ENCODE results near the gene AMBP.
A peak's percentile ranks its signal among the peaks of the same experiment; 100 is the strongest.

The AMBP gene

DNA sequence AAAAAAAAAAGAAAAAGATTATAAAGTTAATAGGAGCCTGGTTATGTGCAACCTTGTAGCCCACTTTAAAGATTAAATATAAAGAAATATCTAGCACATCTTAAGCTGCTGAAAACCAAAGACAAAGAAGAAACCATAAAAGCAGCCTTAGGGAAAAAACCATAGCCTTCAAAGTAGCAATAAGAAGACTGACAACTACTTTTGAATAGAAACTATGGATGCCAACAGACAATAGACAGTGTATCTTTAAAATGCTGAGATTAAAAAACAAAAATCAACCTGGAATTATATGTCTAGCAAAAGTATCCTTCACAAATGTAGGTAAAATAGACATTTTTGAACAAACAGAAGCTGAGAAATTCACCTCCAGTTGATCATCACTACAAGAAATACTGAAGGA is 24.4 kb upstream of the AMBP start:
- DNase-seq (ENCODE audit: low read depth) = no peak
- no peak overlapping the region for H3K4me3 ChIP-seq (ENCODE audit: control insufficient read depth, low read depth, low read length)
- TF ChIP-seq, protein P1, sequence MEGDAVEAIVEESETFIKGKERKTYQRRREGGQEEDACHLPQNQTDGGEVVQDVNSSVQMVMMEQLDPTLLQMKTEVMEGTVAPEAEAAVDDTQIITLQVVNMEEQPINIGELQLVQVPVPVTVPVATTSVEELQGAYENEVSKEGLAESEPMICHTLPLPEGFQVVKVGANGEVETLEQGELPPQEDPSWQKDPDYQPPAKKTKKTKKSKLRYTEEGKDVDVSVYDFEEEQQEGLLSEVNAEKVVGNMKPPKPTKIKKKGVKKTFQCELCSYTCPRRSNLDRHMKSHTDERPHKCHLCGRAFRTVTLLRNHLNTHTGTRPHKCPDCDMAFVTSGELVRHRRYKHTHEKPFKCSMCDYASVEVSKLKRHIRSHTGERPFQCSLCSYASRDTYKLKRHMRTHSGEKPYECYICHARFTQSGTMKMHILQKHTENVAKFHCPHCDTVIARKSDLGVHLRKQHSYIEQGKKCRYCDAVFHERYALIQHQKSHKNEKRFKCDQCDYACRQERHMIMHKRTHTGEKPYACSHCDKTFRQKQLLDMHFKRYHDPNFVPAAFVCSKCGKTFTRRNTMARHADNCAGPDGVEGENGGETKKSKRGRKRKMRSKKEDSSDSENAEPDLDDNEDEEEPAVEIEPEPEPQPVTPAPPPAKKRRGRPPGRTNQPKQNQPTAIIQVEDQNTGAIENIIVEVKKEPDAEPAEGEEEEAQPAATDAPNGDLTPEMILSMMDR (IDR thresholded peaks at IDR 0.05; ENCODE audit: control insufficient read depth, insufficient read depth, low read depth, low read length, missing control alignments) = no peak

DNA sequence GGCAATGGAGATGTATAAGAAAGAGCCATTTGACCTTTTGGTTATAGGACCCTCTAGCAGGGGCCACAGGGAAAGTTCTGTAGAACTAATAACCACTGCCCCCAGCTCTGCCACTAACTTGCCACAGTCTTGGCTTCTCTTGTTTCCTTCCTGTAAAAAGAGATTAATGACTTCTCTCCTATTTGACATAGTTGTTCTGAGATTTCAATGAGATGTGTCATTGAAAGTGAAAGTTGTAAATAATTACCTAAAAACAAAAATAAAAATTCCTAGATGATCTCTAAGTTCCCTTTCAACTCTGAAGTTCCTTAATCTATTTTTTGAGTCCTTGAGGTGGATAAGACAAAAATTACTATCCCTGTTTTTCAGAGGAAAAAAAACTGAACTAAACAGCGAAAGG is 22.4 kb upstream of the AMBP start:
- no peak overlapping the region for H3K4me3 ChIP-seq (ENCODE audit: control insufficient read depth, low read depth, low read length)
- TF ChIP-seq, protein P1 (IDR thresholded peaks at IDR 0.05; ENCODE audit: control insufficient read depth, insufficient read depth, low read depth, low read length, missing control alignments) = no peak
- DNase-seq (ENCODE audit: low read depth) = no peak

DNA sequence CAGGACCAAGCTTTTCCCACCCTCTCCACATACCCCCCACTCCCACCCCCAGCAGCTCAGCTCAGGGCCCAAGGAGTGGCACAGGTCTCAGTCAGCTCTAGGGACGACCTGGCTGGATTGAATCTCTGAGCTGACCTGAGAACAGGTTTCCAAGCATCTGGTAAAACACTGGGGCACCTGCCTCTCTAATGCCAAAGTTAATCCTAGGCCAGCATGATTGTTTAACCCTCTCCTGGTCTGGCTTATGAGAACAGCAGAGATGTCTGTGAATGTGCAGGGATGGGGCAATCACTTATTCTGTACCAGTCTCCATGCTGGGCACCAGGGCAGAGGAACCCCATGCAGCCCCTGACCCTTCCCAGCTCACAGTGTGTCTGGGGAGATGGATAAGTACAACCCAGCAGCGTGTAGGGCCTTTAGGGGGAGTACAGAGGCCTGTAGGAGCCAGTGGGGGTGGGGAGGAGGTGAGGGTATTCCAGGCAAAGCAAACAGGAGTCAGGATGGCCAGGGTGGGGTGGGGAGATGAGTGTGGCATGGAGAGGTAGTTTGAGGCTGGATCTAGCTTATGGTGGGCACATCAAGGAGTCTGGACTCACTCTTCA is 21.7 kb upstream of the AMBP start:
- H3K4me3 ChIP-seq (ENCODE audit: control insufficient read depth, low read depth, low read length) = no peak overlapping the region
- DNase-seq (ENCODE audit: low read depth) = no peak
- TF ChIP-seq, protein P1 (IDR thresholded peaks at IDR 0.05; ENCODE audit: control insufficient read depth, insufficient read depth, low read depth, low read length, missing control alignments) = no peak

DNA sequence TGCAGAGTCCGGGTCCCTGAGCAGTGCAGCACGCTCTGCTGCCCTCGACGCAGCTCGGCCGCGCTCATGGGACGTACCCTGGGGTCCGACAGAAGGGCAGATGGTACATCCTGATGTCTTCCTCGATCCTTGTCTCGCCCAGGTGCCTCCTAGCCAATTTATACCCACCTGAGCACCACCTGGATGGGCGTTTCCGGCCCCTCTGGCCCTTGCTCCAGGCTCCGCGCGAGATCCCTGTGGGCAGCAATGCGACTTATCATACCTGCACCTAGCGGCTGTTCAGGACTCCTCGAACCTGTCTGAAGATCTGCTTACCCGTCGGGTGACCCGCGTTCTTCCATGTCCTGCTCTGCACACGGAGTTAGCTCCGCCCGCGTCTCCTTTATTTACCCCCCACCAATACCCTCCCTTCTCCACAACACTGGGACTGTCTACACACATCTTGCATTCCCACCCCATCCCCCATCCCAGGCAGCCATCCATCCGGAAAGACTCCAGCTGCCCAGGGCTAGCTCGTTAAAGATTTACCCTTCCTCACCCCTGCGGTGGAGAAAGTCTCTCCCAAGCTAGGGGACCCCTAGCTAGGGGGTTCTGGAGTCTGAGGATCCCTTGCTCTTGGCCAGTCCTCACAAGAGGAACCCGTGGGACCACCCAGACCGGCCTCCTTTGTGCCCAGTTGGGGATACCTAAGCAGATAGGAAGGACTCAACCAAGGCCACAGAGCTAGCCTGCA is 21.0 kb upstream of the AMBP start, which contains the start of gene KIF12:
KIF12 (minus strand) TSS at position 357 of the 733 bp plus-strand sequence; CDS start at position 341, 16 bp downstream.
- no peak within 1 kb of the TSS; the same call in 1 of the 2 replicates for H3K4me3 ChIP-seq (ENCODE audit: control insufficient read depth, low read depth, low read length)
- TF ChIP-seq, protein P1 (IDR thresholded peaks at IDR 0.05; ENCODE audit: control insufficient read depth, insufficient read depth, low read depth, low read length, missing control alignments) = no peak
- DNase-seq (ENCODE audit: low read depth) = no peak

DNA sequence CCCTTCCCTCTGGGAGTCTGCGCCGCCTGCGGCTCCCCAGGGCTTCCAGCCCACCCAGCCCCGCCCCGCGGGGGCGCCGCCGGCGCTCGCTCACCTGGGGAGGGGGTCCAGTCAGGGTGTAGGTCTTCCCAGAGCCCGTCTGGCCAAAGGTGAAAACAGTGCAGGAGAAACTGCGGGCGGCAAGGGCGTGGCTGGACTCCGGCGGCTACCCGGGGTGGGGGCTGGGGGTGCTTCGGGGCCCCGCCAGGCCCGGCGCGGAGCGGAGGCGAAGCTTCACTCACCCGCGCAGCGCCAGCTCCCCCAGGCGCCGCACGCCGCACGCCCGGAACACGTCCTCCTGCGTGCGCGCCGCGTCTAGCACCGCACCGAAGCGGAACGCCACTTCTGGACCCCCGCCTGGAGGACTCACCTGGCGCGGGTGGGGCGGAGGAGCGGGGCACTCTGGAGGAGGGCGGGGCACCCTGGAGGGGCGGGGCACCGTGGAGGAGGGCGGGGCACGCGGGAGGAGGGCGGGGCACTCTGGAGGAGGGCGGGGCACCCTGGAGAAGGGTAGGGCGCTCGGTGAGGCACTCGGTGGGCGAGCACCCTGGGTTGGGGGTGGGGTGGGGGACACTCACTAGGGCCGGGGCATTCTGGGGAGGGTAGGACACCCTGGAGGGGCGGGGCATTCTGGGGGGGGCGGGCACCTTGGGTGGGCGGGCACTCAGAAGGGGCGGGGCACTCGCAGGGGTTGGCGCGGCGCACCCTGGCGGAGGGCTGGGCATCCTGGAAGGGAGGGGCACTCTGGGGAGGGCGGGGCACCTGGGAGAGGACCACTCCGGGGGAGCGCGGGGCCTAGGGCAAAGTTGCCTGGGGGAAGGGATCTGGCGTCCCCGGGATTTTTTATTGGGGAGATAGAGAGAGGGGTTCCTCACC is 20.2 kb upstream of the AMBP start:
- no peak for DNase-seq (ENCODE audit: low read depth)
- peak overlapping the region; percentile 3; the same call in 1 of the 2 replicates for H3K4me3 ChIP-seq (ENCODE audit: control insufficient read depth, low read depth, low read length)
- TF ChIP-seq, protein P1 (IDR thresholded peaks at IDR 0.05; ENCODE audit: control insufficient read depth, insufficient read depth, low read depth, low read length, missing control alignments) = no peak

DNA sequence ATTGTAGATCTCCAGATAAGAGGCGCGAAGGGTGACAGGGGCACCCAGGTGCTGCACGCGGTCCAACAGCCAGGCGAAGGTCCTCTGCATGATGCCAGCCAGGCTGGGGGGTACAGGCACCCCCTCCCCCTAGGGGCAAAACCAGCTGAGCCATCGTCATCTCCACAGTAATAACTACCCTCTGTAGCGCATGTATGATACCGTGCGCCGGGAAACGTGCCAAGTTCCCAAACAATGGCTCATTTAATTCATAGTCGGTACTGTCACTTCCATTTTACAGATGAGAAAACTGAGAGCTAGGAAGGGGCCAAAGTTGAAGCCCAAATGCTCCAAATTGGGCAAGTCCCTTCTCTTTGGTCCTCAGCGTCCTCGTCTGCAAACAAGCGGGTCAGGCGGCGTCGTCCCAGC is 19.5 kb upstream of the AMBP start:
- no peak overlapping the region for H3K4me3 ChIP-seq (ENCODE audit: control insufficient read depth, low read depth, low read length)
- TF ChIP-seq, protein P1 (IDR thresholded peaks at IDR 0.05; ENCODE audit: control insufficient read depth, insufficient read depth, low read depth, low read length, missing control alignments) = no peak
- no peak for DNase-seq (ENCODE audit: low read depth)
